ENCODE data around the gene SORBS2.

GRCh38 chr4:185845966-185846365 is 34.0 kb upstream of the SORBS2 start:
- TF ChIP-seq POLR2A (IDR thresholded peaks at IDR 0.05): no peak
- TF ChIP-seq POLR2AphosphoS5 (IDR thresholded peaks at IDR 0.05): no peak
- no peak for TF ChIP-seq CTCF (IDR thresholded peaks at IDR 0.05)
